K562 (cell line): Measurements from ENCODE around the gene ZNF566. TPM values are rescaled to one million over a fixed set of nuclear protein-coding genes. Genes with fewer than 3 reads are reported as not detected.
A peak's percentile ranks its signal among the peaks of the same experiment; 100 is the strongest.

ENCODE experiments used
- CSDE1 ChIP-seq, 2 experiments: fragments of 450-650 bp; IDR thresholded peaks; 2 replicates each; pipeline ENCODE4 v1.6.1; 2016; ENCODE audit warnings: mild to moderate bottlenecking in 1 of 2
- ERF ChIP-seq: fragments of 450-650 bp; formaldehyde crosslinking; IDR thresholded peaks from 2 replicates; pipeline ENCODE4 v1.4.0; 2020; ENCODE audit warnings: mild to moderate bottlenecking, mixed read lengths
- ESRRB ChIP-seq: fragments of 250-450 bp; sonication (Bioruptor Pico); IDR thresholded peaks from 2 replicates; pipeline ENCODE4 v1.5.0; 2020; ENCODE audit warnings: mild to moderate bottlenecking, moderate library complexity, borderline replicate concordance
- FOXM1 ChIP-seq, 2 experiments: fragments of 450-650 bp in 1 of 2; sonication (generic) in 1 of 2; formaldehyde crosslinking in 1 of 2; IDR thresholded peaks; 2 replicates each; pipeline versions ENCODE4 v1.6.1 to v1.9.0; 2017 to 2022; ENCODE audit warnings: low read depth in 2 of 2, mild to moderate bottlenecking in 2 of 2, missing genetic modification reagents in 1 of 2, moderate library complexity in 1 of 2
- HDAC6 ChIP-seq: IDR thresholded peaks from 2 replicates; pipeline ENCODE4 v1.6.1; 2012; ENCODE audit warnings: low read depth, mild to moderate bottlenecking, control low read depth, inconsistent platforms, low read length, moderate library complexity
- HMG20B ChIP-seq: fragments of 250-450 bp; sonication (Bioruptor Pico); IDR thresholded peaks from 2 replicates; pipeline ENCODE4 v1.5.0; 2021; ENCODE audit warnings: mild to moderate bottlenecking
- KLF10 ChIP-seq: fragments of 250-450 bp; sonication (Bioruptor Pico); IDR thresholded peaks from 2 replicates; pipeline ENCODE4 v1.6.1; 2021; ENCODE audit warnings: matching md5 sums
- MCM2 ChIP-seq: fragments of 450-650 bp; IDR thresholded peaks from 2 replicates; pipeline ENCODE4 v1.6.1; 2017; ENCODE audit warnings: low read depth, mild to moderate bottlenecking
- MCM3 ChIP-seq: fragments of 450-650 bp; IDR thresholded peaks from 2 replicates; pipeline ENCODE4 v1.6.1; 2016
- NR4A1 ChIP-seq, 2 experiments: fragments of 250-450 bp in 1 of 2; fragments of 450-650 bp in 1 of 2; sonication (Bioruptor Pico) in 1 of 2; IDR thresholded peaks; 2 replicates each; pipeline versions ENCODE4 v1.4.0 to v1.6.1; 2016 to 2020; ENCODE audit warnings: mild to moderate bottlenecking in 2 of 2, missing compliant biosample characterization in 1 of 2, missing genetic modification characterization in 1 of 2, moderate library complexity in 1 of 2
- PTBP1 ChIP-seq: fragments of 200-400 bp; formaldehyde crosslinking; IDR thresholded peaks from 2 replicates; pipeline ENCODE4 v1.6.1; 2017; ENCODE audit warnings: low read depth, low read length
- RBM39 ChIP-seq: fragments of 200-400 bp; formaldehyde crosslinking; optimal IDR thresholded peaks from 2 replicates; pipeline ENCODE3; 2018; ENCODE audit warnings: low read depth, low read length
- SIN3B ChIP-seq: fragments of 450-650 bp; IDR thresholded peaks from 2 replicates; pipeline ENCODE4 v1.6.1; 2017; ENCODE audit warnings: low read depth, mild to moderate bottlenecking, moderate library complexity
- STAG1 ChIP-seq: sonication (generic); formaldehyde crosslinking; IDR thresholded peaks from 2 replicates; pipeline ENCODE4 v1.5.0; 2020; ENCODE audit warnings: missing genetic modification reagents, borderline replicate concordance
- TBP ChIP-seq: optimal IDR thresholded peaks from 2 replicates; pipeline ENCODE3; 2011; ENCODE audit warnings: low read depth, low read length, improper control_type of control experiment
- U2AF1 ChIP-seq: fragments of 200-400 bp; formaldehyde crosslinking; optimal IDR thresholded peaks from 2 replicates; pipeline ENCODE3; 2017; ENCODE audit warnings: mild to moderate bottlenecking, low read depth, low read length, moderate library complexity
- ZC3H11A ChIP-seq: IDR thresholded peaks from 2 replicates; pipeline ENCODE4 v1.6.1; 2012; ENCODE audit warnings: low read depth, low read length, improper control_type of control experiment
- ZNF780A ChIP-seq: fragments of 250-450 bp; sonication (Bioruptor Pico); IDR thresholded peaks from 2 replicates; pipeline ENCODE4 v1.5.0; 2021; ENCODE audit warnings: mild to moderate bottlenecking
- polyA plus RNA-seq, 8 experiments: library from polyadenylated mRNA; depleted of rRNA in 4 of 8; stranded (reverse) in 5 of 8; unstranded in 3 of 8; fragments of >200 nt; fragmentation: Nextera tagmentation in 2 of 8; fragmentation: Illumina TruSeq in 1 of 8; extraction: Ambion mirVana in 2 of 8; extraction: Trizol in 1 of 8; gene quantifications; 2 replicates each; pipeline versions ENCODE4 v1.2.1 to v1.2.3, GENCODE V29; 2011 to 2014; ENCODE audit warnings: inconsistent platforms in 1 of 8, missing spikeins in 1 of 8
- total RNA-seq, 7 experiments: library from RNA; depleted of rRNA in 6 of 7; stranded (reverse); fragments of >200 nt in 6 of 7; fragmentation: Illumina TruSeq in 2 of 7; extraction: Trizol in 2 of 7; gene quantifications; 2 replicates each; pipeline versions ENCODE4 v1.2.1 to v1.2.3, GENCODE V29; 2011 to 2021; ENCODE audit warnings: low replicate concordance in 1 of 7
- TF ChIP-seq, protein P1 (sequence below): fragments of 450-650 bp; IDR thresholded peaks from 2 replicates; pipeline ENCODE4 v1.6.1; 2016; ENCODE audit warnings: antibody characterized with exemption
- TF ChIP-seq, protein P2 (sequence below), 2 experiments: fragments of 450-650 bp; IDR thresholded peaks; 2 replicates each; pipeline ENCODE4 v1.6.1; 2016
- TF ChIP-seq, protein P3 (sequence below): fragments of 450-650 bp; IDR thresholded peaks from 2 replicates; pipeline ENCODE4 v1.6.1; 2014; ENCODE audit warnings: low read depth, mild to moderate bottlenecking, moderate library complexity, borderline replicate concordance
- TF ChIP-seq, protein P4 (sequence below), 2 experiments: IDR thresholded peaks; 2 replicates each; pipeline ENCODE4 v1.6.1; 2012; ENCODE audit warnings: improper control_type of control experiment in 2 of 2, low read depth in 2 of 2, low read length in 2 of 2, borderline replicate concordance in 1 of 2

ZNF566 gene
- total and polyA plus RNA-seq, 9 of the 15 experiments (the other 6 are each of a cell fraction or from before 2014, with no cell fraction given): 5.5 to 11.4 (median 9.7) TPM

DNA sequence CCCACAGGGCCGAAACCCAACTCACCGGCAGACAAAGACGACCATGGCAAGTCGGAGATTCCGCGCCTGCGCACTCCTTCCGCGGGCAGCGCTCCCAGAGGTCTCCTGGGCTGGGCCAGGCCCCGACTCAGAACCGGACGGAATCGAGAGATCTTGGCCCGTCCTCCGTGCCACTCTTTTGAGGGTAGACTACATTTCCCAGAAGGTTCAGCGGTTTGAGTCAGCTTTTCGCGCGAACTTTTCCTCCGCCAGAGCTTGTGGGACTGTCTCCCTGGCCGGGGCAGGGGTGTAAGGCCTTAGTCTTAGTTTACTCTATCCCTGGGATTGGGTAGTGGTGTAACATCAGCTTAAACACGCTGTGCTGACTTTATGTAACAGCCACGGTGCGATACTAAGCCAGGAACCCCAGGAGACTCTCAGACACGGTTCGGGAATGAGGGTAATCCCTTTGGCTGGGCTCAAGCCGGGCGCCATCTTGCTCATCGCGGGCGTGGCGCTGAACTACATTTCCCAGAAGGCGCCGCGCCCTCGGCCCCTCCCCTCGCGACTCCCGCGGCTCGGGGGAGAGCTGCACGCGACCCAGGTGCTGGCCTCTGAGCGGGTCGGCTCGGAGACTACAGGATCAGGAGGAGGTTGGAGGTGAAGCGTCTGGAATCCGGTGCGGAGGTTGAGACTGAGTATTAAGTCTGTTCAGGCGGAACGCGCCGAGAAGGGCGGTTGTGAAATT lies 39.0 kb upstream of the ZNF566 start, which contains the start of gene ZNF260 (continued):
- TF ChIP-seq NR4A1 (CRISPR knock-in tag; IDR thresholded peaks at IDR 0.05) (no peak), NR4A1 (tag; IDR thresholded peaks at IDR 0.05) (no peak), SIN3B (peak; percentile 55; the same call in 1 of the 2 replicates), FOXM1 (IDR thresholded peaks at IDR 0.05; ENCODE audit: low read depth) (no peak), FOXM1 (CRISPR knock-in tag; IDR thresholded peaks at IDR 0.05; ENCODE audit: low read depth) (no peak), MCM3 (no peak), ZC3H11A (no peak), MCM2 (no peak), CSDE1 (IDR thresholded peaks at IDR 0.05) (no peak), HDAC6 (no peak), ERF (CRISPR knock-in tag) (no peak), KLF10 (CRISPR knock-in tag) (no peak), PTBP1 (no peak), HMG20B (CRISPR knock-in tag) (no peak), ESRRB (CRISPR knock-in tag) (no peak), ZNF780A (no peak), U2AF1 (no peak), RBM39 (no peak), STAG1 (CRISPR knock-in tag) (no peak), TBP (peak; percentile 91)
- TF ChIP-seq, protein P1, sequence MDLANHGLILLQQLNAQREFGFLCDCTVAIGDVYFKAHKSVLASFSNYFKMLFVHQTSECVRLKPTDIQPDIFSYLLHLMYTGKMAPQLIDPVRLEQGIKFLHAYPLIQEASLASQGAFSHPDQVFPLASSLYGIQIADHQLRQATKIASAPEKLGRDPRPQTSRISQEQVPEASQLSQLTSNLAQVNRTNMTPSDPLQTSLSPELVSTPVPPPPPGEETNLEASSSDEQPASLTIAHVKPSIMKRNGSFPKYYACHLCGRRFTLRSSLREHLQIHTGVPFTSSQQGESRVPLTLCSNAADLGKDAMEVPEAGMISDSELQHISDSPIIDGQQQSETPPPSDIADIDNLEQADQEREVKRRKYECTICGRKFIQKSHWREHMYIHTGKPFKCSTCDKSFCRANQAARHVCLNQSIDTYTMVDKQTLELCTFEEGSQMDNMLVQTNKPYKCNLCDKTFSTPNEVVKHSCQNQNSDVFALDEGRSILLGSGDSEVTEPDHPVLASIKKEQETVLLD: peak; percentile 61; the same call in 1 of the 2 replicates
- TF ChIP-seq, protein P2, sequence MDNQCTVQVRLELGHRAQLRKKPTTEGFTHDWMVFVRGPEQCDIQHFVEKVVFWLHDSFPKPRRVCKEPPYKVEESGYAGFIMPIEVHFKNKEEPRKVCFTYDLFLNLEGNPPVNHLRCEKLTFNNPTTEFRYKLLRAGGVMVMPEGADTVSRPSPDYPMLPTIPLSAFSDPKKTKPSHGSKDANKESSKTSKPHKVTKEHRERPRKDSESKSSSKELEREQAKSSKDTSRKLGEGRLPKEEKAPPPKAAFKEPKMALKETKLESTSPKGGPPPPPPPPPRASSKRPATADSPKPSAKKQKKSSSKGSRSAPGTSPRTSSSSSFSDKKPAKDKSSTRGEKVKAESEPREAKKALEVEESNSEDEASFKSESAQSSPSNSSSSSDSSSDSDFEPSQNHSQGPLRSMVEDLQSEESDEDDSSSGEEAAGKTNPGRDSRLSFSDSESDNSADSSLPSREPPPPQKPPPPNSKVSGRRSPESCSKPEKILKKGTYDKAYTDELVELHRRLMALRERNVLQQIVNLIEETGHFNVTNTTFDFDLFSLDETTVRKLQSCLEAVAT (IDR thresholded peaks at IDR 0.05): no peak
- TF ChIP-seq, protein P3, sequence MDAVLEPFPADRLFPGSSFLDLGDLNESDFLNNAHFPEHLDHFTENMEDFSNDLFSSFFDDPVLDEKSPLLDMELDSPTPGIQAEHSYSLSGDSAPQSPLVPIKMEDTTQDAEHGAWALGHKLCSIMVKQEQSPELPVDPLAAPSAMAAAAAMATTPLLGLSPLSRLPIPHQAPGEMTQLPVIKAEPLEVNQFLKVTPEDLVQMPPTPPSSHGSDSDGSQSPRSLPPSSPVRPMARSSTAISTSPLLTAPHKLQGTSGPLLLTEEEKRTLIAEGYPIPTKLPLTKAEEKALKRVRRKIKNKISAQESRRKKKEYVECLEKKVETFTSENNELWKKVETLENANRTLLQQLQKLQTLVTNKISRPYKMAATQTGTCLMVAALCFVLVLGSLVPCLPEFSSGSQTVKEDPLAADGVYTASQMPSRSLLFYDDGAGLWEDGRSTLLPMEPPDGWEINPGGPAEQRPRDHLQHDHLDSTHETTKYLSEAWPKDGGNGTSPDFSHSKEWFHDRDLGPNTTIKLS: peak; percentile 92
- TF ChIP-seq, protein P4, sequence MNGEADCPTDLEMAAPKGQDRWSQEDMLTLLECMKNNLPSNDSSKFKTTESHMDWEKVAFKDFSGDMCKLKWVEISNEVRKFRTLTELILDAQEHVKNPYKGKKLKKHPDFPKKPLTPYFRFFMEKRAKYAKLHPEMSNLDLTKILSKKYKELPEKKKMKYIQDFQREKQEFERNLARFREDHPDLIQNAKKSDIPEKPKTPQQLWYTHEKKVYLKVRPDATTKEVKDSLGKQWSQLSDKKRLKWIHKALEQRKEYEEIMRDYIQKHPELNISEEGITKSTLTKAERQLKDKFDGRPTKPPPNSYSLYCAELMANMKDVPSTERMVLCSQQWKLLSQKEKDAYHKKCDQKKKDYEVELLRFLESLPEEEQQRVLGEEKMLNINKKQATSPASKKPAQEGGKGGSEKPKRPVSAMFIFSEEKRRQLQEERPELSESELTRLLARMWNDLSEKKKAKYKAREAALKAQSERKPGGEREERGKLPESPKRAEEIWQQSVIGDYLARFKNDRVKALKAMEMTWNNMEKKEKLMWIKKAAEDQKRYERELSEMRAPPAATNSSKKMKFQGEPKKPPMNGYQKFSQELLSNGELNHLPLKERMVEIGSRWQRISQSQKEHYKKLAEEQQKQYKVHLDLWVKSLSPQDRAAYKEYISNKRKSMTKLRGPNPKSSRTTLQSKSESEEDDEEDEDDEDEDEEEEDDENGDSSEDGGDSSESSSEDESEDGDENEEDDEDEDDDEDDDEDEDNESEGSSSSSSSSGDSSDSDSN (IDR thresholded peaks at IDR 0.05; ENCODE audit: borderline replicate concordance in 1 of 2, low read depth in 2 of 2, low read length in 2 of 2): 0 out of 4 replicates have a peak, but pooled peaks of 1 of the 2 experiments have one; percentile 9
